Measurements from ENCODE around the gene CSRP1. TPM values are rescaled to one million over a fixed set of nuclear protein-coding genes. Genes with fewer than 3 reads are reported as not detected.

Gene CSRP1
- total and polyA plus RNA-seq, 9 of the 15 experiments (the other 6 are each of a cell fraction or from before 2014, with no cell fraction given): 6.8 to 39.4 (median 23.7) TPM

DNA sequence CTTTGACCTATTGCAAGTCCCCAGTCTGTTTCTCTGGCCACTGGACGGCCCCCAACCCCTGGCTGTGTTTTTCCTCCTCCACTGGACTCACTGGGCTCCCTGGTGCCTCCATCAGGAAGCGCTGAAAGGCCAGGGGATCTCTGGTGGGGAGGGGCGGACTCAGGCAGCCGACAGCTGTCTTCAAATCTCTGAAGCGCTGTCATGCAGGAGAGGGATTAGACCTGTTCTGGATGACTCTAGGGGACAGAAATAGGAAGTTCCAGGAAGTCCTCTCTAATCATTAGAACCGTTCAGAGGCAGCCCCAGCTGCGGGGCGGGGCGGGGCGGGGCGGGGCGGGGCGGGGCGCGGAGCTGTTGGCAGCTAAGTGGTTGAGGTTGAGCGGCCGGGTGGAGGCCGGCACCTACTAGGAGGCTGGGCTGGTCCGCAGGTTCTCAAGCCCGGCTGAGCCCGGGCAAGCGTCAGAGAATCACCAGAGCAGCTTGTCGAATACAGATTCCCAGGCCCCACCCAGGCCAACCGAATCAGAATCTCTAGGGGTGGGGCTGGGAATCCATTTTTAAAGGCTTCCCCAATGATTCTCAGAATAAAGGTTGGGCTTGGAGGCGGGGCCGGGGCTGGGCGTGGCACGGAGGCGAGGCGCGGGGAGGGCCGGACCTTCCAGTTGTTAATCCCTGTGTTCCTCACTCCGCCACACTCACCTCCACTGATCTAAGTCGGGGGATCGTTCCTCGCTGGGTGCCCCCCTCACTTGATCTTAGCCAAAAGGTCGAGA lies 26.5 kb downstream of the CSRP1 start:
- CTCF ChIA-PET (ENCODE audit: low intra/inter-chr PET ratio): interaction anchor here (1.1 to 7.7 kb wide), 5 partner anchors 32 to 312 kb away, joined by 9 to 166 read pairs (median 9); no protein-coding TSS in a partner anchor
- Histone ChIP-seq H3K36me3 (ENCODE audit: control insufficient read depth, insufficient read depth, low read length) (no peaks in the 10 kb centered on the region), H3K9me1 (ENCODE audit: control insufficient read depth, insufficient read depth, low read length) (peaks cover 4% of the 10 kb centered on the region), H4K20me1 (replicated peaks; ENCODE audit: control insufficient read depth, insufficient read depth, low read length) (no peaks in the 10 kb centered on the region; the same call in none of the 2 replicates), H3K9me3 (replicated peaks; ENCODE audit: control insufficient read depth, insufficient read depth, low read depth, low read length) (no peaks in the 10 kb centered on the region), H2AFZ (ENCODE audit: low read depth, low read length) (peak overlapping the region; percentile 90), H3K4me3 (peak overlapping the region; percentile 42), H3K4me2 (ENCODE audit: insufficient read depth, low read length) (peak overlapping the region; percentile 77), H3K27ac (ENCODE audit: extremely low read depth, low read depth, low read length) (peak overlapping the region; percentile 44; the same call in 1 of the 3 replicates), H3K27me3 (ENCODE audit: control insufficient read depth in 2 of 2, insufficient read depth in 2 of 2, low read length in 2 of 2) (peaks cover 3 to 18% of the 10 kb centered on the region in 2 experiments; a peak in 3 of 5 replicates), H3K9ac (ENCODE audit: insufficient read depth in 1 of 2, low read depth in 2 of 2, low read length in 2 of 2) (peak overlapping the region; percentile 31 to 80; a peak in 3 of 4 replicates), H3K4me1 (replicated peaks in 1 of 2; ENCODE audit: control insufficient read depth in 2 of 2, insufficient read depth in 2 of 2, low read length in 2 of 2) (peaks cover 20 to 25% of the 10 kb centered on the region in 2 experiments), H3K79me2 (ENCODE audit: control insufficient read depth, insufficient read depth, low read length) (no peaks in the 10 kb centered on the region)
- peak; percentile 88 for ATAC-seq
- peak; percentile 90 to 95 (median 94) for DNase-seq (ENCODE audit: extremely low read depth in 1 of 4, low spot score in 3 of 4)
- intact Hi-C loops (cut with micrococcal nuclease): loop anchor here (1.0 to 5.0 kb wide), 3 partner anchors 32 to 312 kb away; no protein-coding TSS in a partner anchor
- POLR2A ChIA-PET: interaction anchor here (0.6 to 3.0 kb wide), 11 partner anchors 10 to 408 kb away, joined by 3 to 8 read pairs (median 3); no protein-coding TSS in a partner anchor
- FAIRE-seq: peak; percentile 94
- 2% methylated on average over 29 of the region's 37 CpGs for WGBS (ENCODE audit: insufficient coverage, low coverage, missing lambda C conversion rate)
- BruUV-seq (replicated peaks): no TSS peak
- in situ Hi-C loops (cut with MboI): no loop called here
- TF ChIP-seq MYNN (IDR thresholded peaks at IDR 0.05): 0 out of 2 replicates have a peak, but pooled peaks have one; percentile 44
- no peak for TF ChIP-seq MYNN (CRISPR knock-in tag; IDR thresholded peaks at IDR 0.05)
- no peak for TF ChIP-seq ESRRB (CRISPR knock-in tag; IDR thresholded peaks at IDR 0.05; ENCODE audit: borderline replicate concordance)
- 0 out of 2 replicates have a peak, but pooled peaks have one; percentile 44 for TF ChIP-seq DPF2 (IDR thresholded peaks at IDR 0.05)
- TF ChIP-seq, protein P1, sequence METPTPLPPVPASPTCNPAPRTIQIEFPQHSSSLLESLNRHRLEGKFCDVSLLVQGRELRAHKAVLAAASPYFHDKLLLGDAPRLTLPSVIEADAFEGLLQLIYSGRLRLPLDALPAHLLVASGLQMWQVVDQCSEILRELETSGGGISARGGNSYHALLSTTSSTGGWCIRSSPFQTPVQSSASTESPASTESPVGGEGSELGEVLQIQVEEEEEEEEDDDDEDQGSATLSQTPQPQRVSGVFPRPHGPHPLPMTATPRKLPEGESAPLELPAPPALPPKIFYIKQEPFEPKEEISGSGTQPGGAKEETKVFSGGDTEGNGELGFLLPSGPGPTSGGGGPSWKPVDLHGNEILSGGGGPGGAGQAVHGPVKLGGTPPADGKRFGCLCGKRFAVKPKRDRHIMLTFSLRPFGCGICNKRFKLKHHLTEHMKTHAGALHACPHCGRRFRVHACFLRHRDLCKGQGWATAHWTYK (CRISPR knock-in tag; IDR thresholded peaks at IDR 0.05): no peak
- no peak for TF ChIP-seq TRIM24 (IDR thresholded peaks at IDR 0.05)
- TF ChIP-seq, protein P2, sequence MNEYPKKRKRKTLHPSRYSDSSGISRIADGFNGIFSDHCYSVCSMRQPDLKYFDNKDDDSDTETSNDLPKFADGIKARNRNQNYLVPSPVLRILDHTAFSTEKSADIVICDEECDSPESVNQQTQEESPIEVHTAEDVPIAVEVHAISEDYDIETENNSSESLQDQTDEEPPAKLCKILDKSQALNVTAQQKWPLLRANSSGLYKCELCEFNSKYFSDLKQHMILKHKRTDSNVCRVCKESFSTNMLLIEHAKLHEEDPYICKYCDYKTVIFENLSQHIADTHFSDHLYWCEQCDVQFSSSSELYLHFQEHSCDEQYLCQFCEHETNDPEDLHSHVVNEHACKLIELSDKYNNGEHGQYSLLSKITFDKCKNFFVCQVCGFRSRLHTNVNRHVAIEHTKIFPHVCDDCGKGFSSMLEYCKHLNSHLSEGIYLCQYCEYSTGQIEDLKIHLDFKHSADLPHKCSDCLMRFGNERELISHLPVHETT (CRISPR knock-in tag; conservative IDR thresholded peaks at IDR 0.05 in 1 of 2, IDR thresholded peaks at IDR 0.05 in 1 of 2): peak in 1 of 2 experiments; percentile 60; a peak in 1 of 4 replicates
- no peak for TF ChIP-seq FOS (IDR thresholded peaks at IDR 0.05; ENCODE audit: extremely low read depth, insufficient read length)
- TF ChIP-seq NRF1 (conservative IDR thresholded peaks at IDR 0.05 in 1 of 2, IDR thresholded peaks at IDR 0.05 in 1 of 2): peak in 1 of 2 experiments; percentile 62
- TF ChIP-seq ZNF347 (CRISPR knock-in tag; IDR thresholded peaks at IDR 0.05; ENCODE audit: low read depth): no peak
- TF ChIP-seq POLR2G (IDR thresholded peaks at IDR 0.05; ENCODE audit: low read depth, low read length): 0 out of 2 replicates have a peak, but pooled peaks have one; percentile 6
- peak in 1 of 3 experiments; percentile 63; a peak in 1 of 6 replicates for TF ChIP-seq ZBTB11 (CRISPR knock-in tag; IDR thresholded peaks at IDR 0.05)
- peak; percentile 62 for TF ChIP-seq SMAD1 (IDR thresholded peaks at IDR 0.05; ENCODE audit: low read depth, low read length, partially characterized antibody)
- TF ChIP-seq ZNF445 (CRISPR knock-in tag; IDR thresholded peaks at IDR 0.05; ENCODE audit: low read depth): no peak
